ENCODE data around the gene SYT7. TPM values are rescaled to one million over a fixed set of nuclear protein-coding genes. Genes with fewer than 3 reads are reported as not detected.

SYT7 gene
- total RNA-seq, result under 1 TPM in 1 of 3 donors, not detected in 2; 0.07 TPM
- total RNA-seq (2013), result not detected

- peaks cover 17% of the 10 kb centered on the region for H3K27me3 ChIP-seq (ENCODE audit: control insufficient read depth, insufficient read depth, low read length)
- H3K4me1 ChIP-seq (ENCODE audit: control insufficient read depth, insufficient read depth, low read length), result peaks cover 14% of the 10 kb centered on the region
- H3K36me3 Mint-ChIP-seq, result no peaks in the 10 kb centered on the region
- peak; percentile 86 to 91 (median 87) for ATAC-seq
- H3K9me3 ChIP-seq (ENCODE audit: control insufficient read depth, insufficient read depth, low read length), result no peaks in the 10 kb centered on the region
- TF ChIP-seq CTCF (IDR thresholded peaks at IDR 0.05), result peak; percentile 9
- no peak within 1 kb of the TSS for H3K4me3 ChIP-seq (ENCODE audit: low read length)
- peak within 1 kb of the TSS; percentile 46 to 74 for H3K27ac Mint-ChIP-seq
- no peaks in the 10 kb centered on the region for H3K9me3 Mint-ChIP-seq
- peaks cover 0 to 19% of the 10 kb centered on the region in 2 donors for H3K4me1 Mint-ChIP-seq
- intact Hi-C loops (cut with micrococcal nuclease), result no loop called here
- DNase-seq, result peak; percentile 95 to 97
- peak within 1 kb of the TSS; percentile 87 for H3K4me3 Mint-ChIP-seq
- under 1% methylated on average over 95 of the region's 96 CpGs for WGBS (ENCODE audit: insufficient coverage)
- no peaks in the 10 kb centered on the region for H3K36me3 ChIP-seq (ENCODE audit: control insufficient read depth, insufficient read depth, low read length)
- no peak within 1 kb of the TSS for H3K27ac ChIP-seq (ENCODE audit: low read length)
- H3K27me3 Mint-ChIP-seq (ENCODE audit: low read depth in 2 of 2), result peaks cover 24 to 36% of the 10 kb centered on the region in 2 donors
Measured at GRCh38 chr11:61581030-61581928, at the start of gene SYT7. SYT7 (minus strand) TSS chr11:61581076; CDS start chr11:61580820, 256 bp downstream.

GRCh38 chr11:61630089-61630488 lies 49.2 kb upstream of the SYT7 start:
- H3K27ac ChIP-seq (ENCODE audit: low read length), result no peak overlapping the region
- intact Hi-C loops (cut with micrococcal nuclease), result no loop called here
- no peak for ATAC-seq
- no peak for DNase-seq
- Mint-ChIP-seq H3K9me3 (no peaks in the 10 kb centered on the region), H3K4me1 (no peaks in the 10 kb centered on the region), H3K4me3 (no peak overlapping the region), H3K36me3 (no peaks in the 10 kb centered on the region), H3K27ac (no peak overlapping the region), H3K27me3 (ENCODE audit: low read depth in 2 of 2) (peaks cover 0 to 11% of the 10 kb centered on the region in 2 donors)
- no peaks in the 10 kb centered on the region for H3K36me3 ChIP-seq (ENCODE audit: control insufficient read depth, insufficient read depth, low read length)
- no peaks in the 10 kb centered on the region for H3K27me3 ChIP-seq (ENCODE audit: control insufficient read depth, insufficient read depth, low read length)
- 85% methylated on average over 10 of the region's 10 CpGs for WGBS (ENCODE audit: insufficient coverage)
- H3K4me3 ChIP-seq (ENCODE audit: low read length), result no peak overlapping the region
- H3K4me1 ChIP-seq (ENCODE audit: control insufficient read depth, insufficient read depth, low read length), result no peaks in the 10 kb centered on the region
- H3K9me3 ChIP-seq (ENCODE audit: control insufficient read depth, insufficient read depth, low read length), result no peaks in the 10 kb centered on the region
- TF ChIP-seq CTCF (IDR thresholded peaks at IDR 0.05), result no peak

GRCh38 chr11:61629082-61629833 lies 48.4 kb upstream of the SYT7 start:
- H3K9me3 ChIP-seq (ENCODE audit: control insufficient read depth, insufficient read depth, low read length), result no peaks in the 10 kb centered on the region
- H3K4me3 Mint-ChIP-seq, result no peak overlapping the region
- no peaks in the 10 kb centered on the region for H3K27me3 ChIP-seq (ENCODE audit: control insufficient read depth, insufficient read depth, low read length)
- H3K4me1 Mint-ChIP-seq, result no peaks in the 10 kb centered on the region
- H3K4me1 ChIP-seq (ENCODE audit: control insufficient read depth, insufficient read depth, low read length), result no peaks in the 10 kb centered on the region
- H3K27me3 Mint-ChIP-seq (ENCODE audit: low read depth in 2 of 2), result peaks cover 0 to 11% of the 10 kb centered on the region in 2 donors
- DNase-seq, result no peak
- no peak overlapping the region for H3K27ac Mint-ChIP-seq
- no peaks in the 10 kb centered on the region for H3K36me3 ChIP-seq (ENCODE audit: control insufficient read depth, insufficient read depth, low read length)
- H3K27ac ChIP-seq (ENCODE audit: low read length), result no peak overlapping the region
- 83% methylated on average over 18 of the region's 18 CpGs for WGBS (ENCODE audit: insufficient coverage)
- TF ChIP-seq CTCF (IDR thresholded peaks at IDR 0.05), result no peak
- no peaks in the 10 kb centered on the region for H3K36me3 Mint-ChIP-seq
- no peak overlapping the region for H3K4me3 ChIP-seq (ENCODE audit: low read length)
- ATAC-seq, result no peak
- no peaks in the 10 kb centered on the region for H3K9me3 Mint-ChIP-seq
- intact Hi-C loops (cut with micrococcal nuclease), result no loop called here

Data from natural killer cell (primary cell).